H9 (cell line): ENCODE data around the gene DTWD2. TPM values are rescaled to one million over a fixed set of nuclear protein-coding genes. Genes with fewer than 3 reads are reported as not detected.

ENCODE experiments used
- DNase-seq: peaks from one replicate; pipeline ENCODE4 v3.0.0-alpha.2; 2017
- H2AFZ ChIP-seq: one replicate; pipeline ENCODE4 v1.6.1; 2013; ENCODE audit warnings: mild to moderate bottlenecking, low read length, control low read depth, moderate library complexity
- H2AK5ac ChIP-seq: 2 replicates; pipeline ENCODE4 v1.6.1; 2013; ENCODE audit warnings: low read length, control low read depth, mixed read lengths; ENCODE audit not compliant: insufficient read length
- H2BK120ac ChIP-seq: one replicate; pipeline ENCODE4 v1.6.1; 2013; ENCODE audit warnings: low read depth, mild to moderate bottlenecking, low read length, control low read depth, inconsistent platforms; ENCODE audit not compliant: poor library complexity, severe bottlenecking
- H2BK12ac ChIP-seq: 2 replicates; pipeline ENCODE4 v1.6.1; 2013; ENCODE audit warnings: low read length, control low read depth, mixed read lengths, low read depth; ENCODE audit not compliant: insufficient read length
- H2BK15ac ChIP-seq: 2 replicates; pipeline ENCODE4 v1.6.1; 2013; ENCODE audit warnings: low read depth, low read length, control low read depth
- H2BK20ac ChIP-seq: one replicate; pipeline ENCODE4 v1.6.1; 2013; ENCODE audit warnings: low read depth, mild to moderate bottlenecking, low read length, control low read depth, inconsistent platforms; ENCODE audit not compliant: poor library complexity, severe bottlenecking
- H2BK5ac ChIP-seq: 2 replicates; pipeline ENCODE4 v1.6.1; 2013; ENCODE audit warnings: low read length, control low read depth, mixed read lengths; ENCODE audit not compliant: insufficient read length
- H3K14ac ChIP-seq: 2 replicates; pipeline ENCODE4 v1.6.1; 2013; ENCODE audit warnings: low read length, control low read depth; ENCODE audit not compliant: insufficient read depth
- H3K18ac ChIP-seq: 2 replicates; pipeline ENCODE4 v1.6.1; 2013; ENCODE audit warnings: low read depth, mild to moderate bottlenecking, mixed read lengths, low read length, control low read depth; ENCODE audit not compliant: insufficient read length
- H3K23ac ChIP-seq: 2 replicates; pipeline ENCODE4 v1.6.1; 2013; ENCODE audit warnings: low read length, control low read depth, mixed read lengths, low read depth; ENCODE audit not compliant: insufficient read length
- H3K23me2 ChIP-seq: 2 replicates; pipeline ENCODE4 v1.6.1; 2013; ENCODE audit warnings: low read depth, mild to moderate bottlenecking, mixed read lengths, low read length, control low read depth; ENCODE audit not compliant: insufficient read length, poor library complexity, severe bottlenecking
- H3K27ac ChIP-seq: 2 replicates; pipeline ENCODE4 v1.5.1; 2013; ENCODE audit warnings: low read length, control low read depth, mixed read lengths, low read depth; ENCODE audit not compliant: insufficient read length
- H3K27me3 ChIP-seq: 2 replicates; pipeline ENCODE4 v1.6.1; 2013; ENCODE audit warnings: low read length, control low read depth, inconsistent platforms; ENCODE audit not compliant: insufficient read depth
- H3K4ac ChIP-seq: 2 replicates; pipeline ENCODE4 v1.6.1; 2013; ENCODE audit warnings: low read depth, mild to moderate bottlenecking, control low read depth, inconsistent platforms, low read length, moderate library complexity
- H3K4me1 ChIP-seq: 2 replicates; pipeline ENCODE4 v1.6.1; 2013; ENCODE audit warnings: low read length, control low read depth, inconsistent platforms; ENCODE audit not compliant: insufficient read depth
- H3K4me2 ChIP-seq: 2 replicates; pipeline ENCODE4 v1.6.1; 2013; ENCODE audit warnings: low read length, control low read depth, mixed read lengths; ENCODE audit not compliant: insufficient read length, insufficient read depth
- H3K56ac ChIP-seq: 2 replicates; pipeline ENCODE4 v1.6.1; 2013; ENCODE audit warnings: low read depth, mild to moderate bottlenecking, mixed read lengths, low read length, control low read depth; ENCODE audit not compliant: insufficient read length
- H3K79me1 ChIP-seq: 2 replicates; pipeline ENCODE4 v1.6.1; 2013; ENCODE audit warnings: low read depth, mild to moderate bottlenecking, moderate library complexity, low read length, control low read depth, inconsistent platforms; ENCODE audit not compliant: insufficient read depth, poor library complexity, severe bottlenecking
- H3K79me2 ChIP-seq: 2 replicates; pipeline ENCODE4 v1.6.1; 2013; ENCODE audit warnings: low read length, control low read depth, inconsistent platforms; ENCODE audit not compliant: insufficient read depth
- H3K9ac ChIP-seq: 2 replicates; pipeline ENCODE4 v1.6.1; 2013; ENCODE audit warnings: low read length, control low read depth, mixed read lengths; ENCODE audit not compliant: insufficient read length; ENCODE audit errors: extremely low read depth
- H3K9me3 ChIP-seq: one replicate; pipeline ENCODE4 v1.6.1; 2013; ENCODE audit warnings: low read depth, low read length, inconsistent platforms; ENCODE audit not compliant: control insufficient read depth
- H3T11ph ChIP-seq: one replicate; pipeline ENCODE4 v1.6.1; 2013; ENCODE audit warnings: mild to moderate bottlenecking, low read length, control low read depth, inconsistent platforms
- H4K20me1 ChIP-seq: one replicate; pipeline ENCODE4 v1.6.1; 2013; ENCODE audit not compliant: control insufficient read depth, insufficient read length, insufficient read depth
- H4K5ac ChIP-seq: 2 replicates; pipeline ENCODE4 v1.6.1; 2013; ENCODE audit warnings: low read depth, mild to moderate bottlenecking, mixed read lengths, low read length, control low read depth; ENCODE audit not compliant: insufficient read length
- H4K8ac ChIP-seq: replicated peaks from 2 replicates; pipeline ENCODE4 v1.6.1; 2013; ENCODE audit warnings: low read length, control low read depth, mixed read lengths, low read depth; ENCODE audit not compliant: insufficient read length
- H4K91ac ChIP-seq: 2 replicates; pipeline ENCODE4 v1.6.1; 2013; ENCODE audit warnings: low read depth, mild to moderate bottlenecking, moderate library complexity, mixed read lengths, low read length, control low read depth; ENCODE audit not compliant: insufficient read length
- H3K27ac Mint-ChIP-seq, 3 experiments: 2 replicates in 2 of 3; 3 replicates in 1 of 3; pipeline ENCODE4 v1.8.0; 2020 to 2021; ENCODE audit warnings: mixed read lengths in 3 of 3, mild to moderate bottlenecking in 1 of 3, moderate library complexity in 1 of 3
- H3K27me3 Mint-ChIP-seq: 2 replicates; pipeline ENCODE4 v1.8.0; 2021; ENCODE audit warnings: low read depth, mild to moderate bottlenecking, moderate library complexity, mixed read lengths
- H3K36me3 Mint-ChIP-seq, 3 experiments: 2 replicates in 2 of 3; 3 replicates in 1 of 3; pipeline ENCODE4 v1.8.0; 2020 to 2021; ENCODE audit warnings: low read depth in 3 of 3, mixed read lengths in 3 of 3; ENCODE audit not compliant: insufficient read depth in 1 of 3
- H3K4me1 Mint-ChIP-seq, 2 experiments: 2 replicates each; pipeline ENCODE4 v1.8.0; 2020; ENCODE audit warnings: mixed read lengths in 2 of 2
- H3K4me3 Mint-ChIP-seq, 2 experiments: 2 replicates in 1 of 2; 3 replicates in 1 of 2; pipeline ENCODE4 v1.8.0; 2020 to 2021; ENCODE audit warnings: mild to moderate bottlenecking in 2 of 2, mixed read lengths in 2 of 2, moderate library complexity in 1 of 2
- H3K9me3 Mint-ChIP-seq, 2 experiments: 2 replicates in 1 of 2; 3 replicates in 1 of 2; pipeline ENCODE4 v1.8.0; 2020; ENCODE audit warnings: mild to moderate bottlenecking in 2 of 2, mixed read lengths in 2 of 2, moderate library complexity in 1 of 2
- CTCF ChIP-seq: fragments of 200-600 bp; sonication (generic); conservative IDR thresholded peaks from 3 replicates; pipeline ENCODE4 v1.8.0; 2021; ENCODE audit warnings: antibody characterized with exemption, mild to moderate bottlenecking
- WGBS: extraction: QIAGEN DNeasy Blood & Tissue Kit; methylation state at CpG from one replicate; pipeline ENCODE4 v1.1.7; 2013; ENCODE audit warnings: missing lambda C conversion rate, low lambda C conversion rate, mixed read lengths; ENCODE audit not compliant: insufficient read length; ENCODE audit errors: extremely low coverage; 5-methylcytosine and 5-hydroxymethylcytosine counted together
- total RNA-seq: library from RNA; stranded (reverse); gene quantifications from 2 replicates; pipeline ENCODE4 v1.2.1, GENCODE V29; 2021

DTWD2 gene
- total RNA-seq, 1 experiment from 2014 or later = 10.8 TPM

- Mint-ChIP-seq H3K36me3 (no peaks in the 10 kb centered on the region), H3K4me1 (peaks cover 24 to 30% of the 10 kb centered on the region in 2 experiments), H3K27ac (no peak overlapping the region), H3K27me3 (no peaks in the 10 kb centered on the region), H3K4me3 (no peak overlapping the region), H3K9me3 (no peaks in the 10 kb centered on the region; a peak in 1 of 5 replicates)
- no peak overlapping the region for H2BK5ac ChIP-seq
- DNase-seq = no peak
- H2AK5ac ChIP-seq = no peak overlapping the region
- H3K79me2 ChIP-seq = no peaks in the 10 kb centered on the region
- H3K56ac ChIP-seq = no peak overlapping the region
- no peak overlapping the region for H3K14ac ChIP-seq
- H2AFZ ChIP-seq = peak overlapping the region; percentile 14
- no peaks in the 10 kb centered on the region for H3K23me2 ChIP-seq
- no peak overlapping the region for H2BK20ac ChIP-seq
- no peak overlapping the region for H2BK120ac ChIP-seq
- no peaks in the 10 kb centered on the region for H4K20me1 ChIP-seq
- no peak overlapping the region for H3K4ac ChIP-seq
- no peaks in the 10 kb centered on the region for H3K27me3 ChIP-seq
- no peaks in the 10 kb centered on the region for H3K79me1 ChIP-seq
- H3K4me2 ChIP-seq = no peak overlapping the region
- no peak overlapping the region for H4K91ac ChIP-seq
- no peaks in the 10 kb centered on the region for H3K9me3 ChIP-seq
- H3T11ph ChIP-seq = no peak overlapping the region
- H2BK15ac ChIP-seq = no peak overlapping the region
- no peak overlapping the region for H4K8ac ChIP-seq
- no peak overlapping the region for H3K27ac ChIP-seq
- peaks cover 3% of the 10 kb centered on the region; the same call in 1 of the 2 replicates for H3K4me1 ChIP-seq
- no CpG with 5 or more reads among the region's 3 CpGs for WGBS
- TF ChIP-seq CTCF = no peak
- H3K23ac ChIP-seq = no peak overlapping the region
- no peak overlapping the region for H3K18ac ChIP-seq
- no peak overlapping the region for H4K5ac ChIP-seq
- H3K9ac ChIP-seq = no peak overlapping the region
- no peak overlapping the region for H2BK12ac ChIP-seq
These were observed 44.3 kb upstream of the DTWD2 start for GRCh38 chr5:119032656-119033055.
